ENCODE data around the gene TRPC6.

TRPC6 gene

DNA sequence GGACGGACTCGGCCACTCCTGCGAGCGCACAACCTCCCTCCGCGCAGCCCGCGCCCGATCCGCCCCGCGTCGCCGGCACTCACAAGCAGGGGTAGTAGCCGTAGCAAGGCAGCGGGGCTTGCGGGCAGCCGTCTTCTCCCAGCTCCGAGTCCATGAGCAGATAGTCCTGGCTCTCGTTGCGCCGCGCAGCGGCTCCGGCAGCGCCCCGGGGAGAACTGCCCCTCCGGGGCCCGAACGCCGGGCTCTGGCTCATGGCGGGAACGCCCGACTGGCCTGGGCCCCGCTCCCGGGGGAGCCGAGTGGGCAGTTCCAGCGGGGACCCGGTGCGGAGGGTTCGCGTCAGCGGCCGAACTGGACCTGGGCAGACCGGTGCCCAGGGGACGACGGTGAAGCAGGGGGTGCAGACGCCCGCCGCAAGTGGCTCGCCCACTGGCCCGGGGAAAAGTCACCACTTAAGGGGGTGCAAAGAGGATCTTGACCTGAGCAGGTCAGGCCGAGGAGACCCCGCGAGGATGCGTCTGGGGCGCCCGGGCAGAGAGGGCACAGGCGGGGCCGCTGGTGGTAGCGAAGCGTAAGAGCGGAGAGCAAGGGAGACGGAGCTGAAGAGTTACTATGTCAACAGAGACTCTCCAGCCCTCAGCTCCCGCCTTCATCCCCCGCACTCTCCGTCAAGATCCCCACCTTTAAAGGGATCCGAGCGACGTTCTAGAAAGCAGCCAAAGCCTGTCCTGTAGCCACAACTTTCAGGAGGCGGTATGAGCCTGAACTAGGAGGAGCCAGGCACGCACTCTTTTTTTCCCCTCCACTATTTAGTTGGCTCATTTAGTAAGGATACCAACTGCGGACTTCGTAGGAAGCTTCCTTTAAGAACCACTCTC lies at the start of gene TRPC6:
TRPC6 (minus strand) TSS at position 757 of the 878 bp plus-strand sequence; CDS start at position 253, 504 bp downstream.
- DNase-seq (ENCODE audit: low read depth): no peak
- TF ChIP-seq, protein P1, sequence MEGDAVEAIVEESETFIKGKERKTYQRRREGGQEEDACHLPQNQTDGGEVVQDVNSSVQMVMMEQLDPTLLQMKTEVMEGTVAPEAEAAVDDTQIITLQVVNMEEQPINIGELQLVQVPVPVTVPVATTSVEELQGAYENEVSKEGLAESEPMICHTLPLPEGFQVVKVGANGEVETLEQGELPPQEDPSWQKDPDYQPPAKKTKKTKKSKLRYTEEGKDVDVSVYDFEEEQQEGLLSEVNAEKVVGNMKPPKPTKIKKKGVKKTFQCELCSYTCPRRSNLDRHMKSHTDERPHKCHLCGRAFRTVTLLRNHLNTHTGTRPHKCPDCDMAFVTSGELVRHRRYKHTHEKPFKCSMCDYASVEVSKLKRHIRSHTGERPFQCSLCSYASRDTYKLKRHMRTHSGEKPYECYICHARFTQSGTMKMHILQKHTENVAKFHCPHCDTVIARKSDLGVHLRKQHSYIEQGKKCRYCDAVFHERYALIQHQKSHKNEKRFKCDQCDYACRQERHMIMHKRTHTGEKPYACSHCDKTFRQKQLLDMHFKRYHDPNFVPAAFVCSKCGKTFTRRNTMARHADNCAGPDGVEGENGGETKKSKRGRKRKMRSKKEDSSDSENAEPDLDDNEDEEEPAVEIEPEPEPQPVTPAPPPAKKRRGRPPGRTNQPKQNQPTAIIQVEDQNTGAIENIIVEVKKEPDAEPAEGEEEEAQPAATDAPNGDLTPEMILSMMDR (IDR thresholded peaks at IDR 0.05; ENCODE audit: low read depth, low read length, missing control alignments): no peak
- H3K4me3 ChIP-seq (ENCODE audit: low read depth, low read length): no peak within 1 kb of the TSS

DNA sequence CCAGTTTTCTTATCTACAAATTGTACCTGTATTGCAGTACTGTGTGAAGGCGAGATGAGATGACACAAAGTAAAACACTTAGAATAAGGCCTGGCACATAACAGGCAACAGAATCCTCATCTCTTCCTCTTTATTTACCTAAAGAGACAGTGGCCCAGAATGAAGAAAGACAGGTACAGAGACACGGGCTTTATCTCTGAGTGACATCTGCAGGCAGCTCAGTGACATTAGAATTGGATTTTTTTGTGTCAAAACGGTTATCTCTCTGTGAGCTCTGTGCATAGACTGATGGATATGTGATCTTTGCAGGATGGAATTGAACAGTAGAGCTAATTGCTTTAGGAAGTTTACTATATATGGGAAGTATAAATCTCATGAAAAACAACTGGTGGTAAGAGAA lies 36.2 kb upstream of the TRPC6 start:
- TF ChIP-seq, protein P1 (IDR thresholded peaks at IDR 0.05; ENCODE audit: low read depth, low read length, missing control alignments): peak; percentile 1
- DNase-seq (ENCODE audit: low read depth): no peak
- H3K4me3 ChIP-seq (ENCODE audit: low read depth, low read length): no peak overlapping the region

DNA sequence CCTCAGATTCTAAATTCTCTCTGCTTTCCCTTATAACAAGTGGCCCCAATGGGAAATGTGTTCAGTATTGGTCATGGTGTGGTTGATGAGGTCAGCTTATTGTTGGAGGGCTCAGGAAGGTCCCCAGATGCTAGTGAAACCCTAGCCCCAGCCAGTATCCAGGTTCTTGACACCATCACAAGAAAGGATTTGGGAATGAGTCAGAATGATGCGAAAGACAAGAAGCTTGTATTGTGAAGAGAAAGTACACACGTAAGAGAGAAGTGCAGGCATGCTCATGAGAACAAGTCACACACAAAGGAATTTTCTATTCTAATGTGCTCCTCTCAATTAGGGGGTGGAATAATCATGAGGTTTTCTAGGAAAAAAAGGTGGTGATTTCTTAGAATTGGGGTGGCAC lies 34.9 kb upstream of the TRPC6 start:
- no peak for DNase-seq (ENCODE audit: low read depth)
- TF ChIP-seq, protein P1 (IDR thresholded peaks at IDR 0.05; ENCODE audit: low read depth, low read length, missing control alignments): no peak

DNA sequence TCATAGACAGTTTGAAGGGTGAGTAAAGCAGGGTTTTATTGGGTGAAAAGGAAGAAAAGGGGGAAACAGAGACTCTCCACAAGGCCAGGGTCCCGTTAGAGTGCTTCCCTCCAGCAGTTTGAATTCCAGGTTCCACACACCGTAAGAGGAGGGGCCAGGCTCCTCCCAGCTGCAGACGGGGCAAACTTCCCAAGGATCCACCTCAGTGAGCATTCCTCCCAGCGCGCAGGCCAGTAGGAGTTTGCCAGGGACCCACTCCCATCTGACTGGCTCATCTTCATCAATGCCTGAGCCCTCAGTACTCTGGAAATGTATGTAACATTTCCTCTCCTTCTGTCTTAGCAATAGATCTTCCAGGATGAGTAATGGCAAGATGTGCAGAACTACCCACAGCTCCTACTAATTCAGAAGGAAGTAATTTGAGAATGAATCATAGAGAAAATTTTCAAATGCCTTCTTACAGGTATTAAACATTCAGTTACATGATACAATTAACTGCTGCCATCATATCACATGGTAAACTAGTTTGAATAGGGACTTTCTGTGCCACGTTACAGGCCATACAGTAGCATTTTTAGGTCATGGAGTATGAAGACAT lies 34.0 kb upstream of the TRPC6 start:
- TF ChIP-seq, protein P1 (IDR thresholded peaks at IDR 0.05; ENCODE audit: low read depth, low read length, missing control alignments): no peak
- no peak overlapping the region for H3K4me3 ChIP-seq (ENCODE audit: low read depth, low read length)
- no peak for DNase-seq (ENCODE audit: low read depth)

More for the DNA sequence above, 34.9 kb upstream of the TRPC6 start:
- H3K4me3 ChIP-seq (ENCODE audit: low read depth, low read length): no peak overlapping the region

DNA sequence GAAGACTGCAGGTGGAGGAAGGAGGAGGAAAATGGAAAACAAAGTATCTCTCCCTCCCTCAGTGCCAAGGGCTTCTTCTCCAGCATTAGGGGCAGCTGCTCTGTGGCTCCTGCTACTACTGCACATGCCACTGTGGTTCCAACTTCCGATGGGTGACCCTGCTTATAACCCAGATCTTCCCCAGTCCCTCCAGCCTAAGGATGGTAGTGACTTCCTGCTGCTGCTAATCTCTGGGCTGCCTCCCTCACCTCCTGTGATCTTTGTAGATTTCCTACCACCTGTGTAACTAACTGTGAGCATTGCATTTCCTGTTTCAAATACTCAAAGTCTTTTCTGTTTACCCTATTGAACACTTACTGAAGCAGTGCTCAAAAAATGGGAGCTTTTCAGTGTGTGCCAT lies 28.7 kb upstream of the TRPC6 start:
- no peak overlapping the region for H3K4me3 ChIP-seq (ENCODE audit: low read depth, low read length)
- no peak for DNase-seq (ENCODE audit: low read depth)
- TF ChIP-seq, protein P1 (IDR thresholded peaks at IDR 0.05; ENCODE audit: low read depth, low read length, missing control alignments): no peak

DNA sequence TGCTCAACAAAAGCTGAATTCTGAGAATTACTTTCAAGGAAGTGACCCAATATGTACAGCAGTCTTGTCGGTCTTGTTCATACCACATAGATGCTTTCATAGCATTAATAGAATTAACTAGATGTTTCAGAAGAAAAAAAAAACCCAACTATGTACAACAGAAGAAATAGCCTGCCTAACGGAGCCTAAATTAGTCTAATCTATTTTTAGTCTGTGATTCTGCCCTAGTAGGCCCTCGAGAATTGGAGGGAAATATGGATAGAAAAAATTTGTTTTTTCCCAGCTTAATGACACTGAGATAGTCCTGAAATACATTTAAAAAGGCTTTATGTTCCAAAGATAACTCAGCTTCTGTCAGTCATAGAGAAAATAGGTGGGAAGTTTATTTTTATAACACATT lies 17.1 kb upstream of the TRPC6 start:
- no peak overlapping the region for H3K4me3 ChIP-seq (ENCODE audit: low read depth, low read length)
- DNase-seq (ENCODE audit: low read depth): no peak
- TF ChIP-seq, protein P1 (IDR thresholded peaks at IDR 0.05; ENCODE audit: low read depth, low read length, missing control alignments): no peak

Data from GM12864 (cell line).